Duodenal mucosa (tissue), 2 donors: ENCODE measurements around the gene PHF21B.
"Not testable (repeated sequence)": the region's sequence is repeated elsewhere in the genome, so short reads cannot be mapped to it uniquely, and the experiment has no call there.

ENCODE experiments used
- H3K27ac ChIP-seq: one replicate; pipeline ENCODE4 v1.7.0; 2013; ENCODE audit warnings: low read depth, low read length
- H3K27me3 ChIP-seq, 2 donors: one replicate each; pipeline ENCODE4 v1.7.0; 2013; ENCODE audit warnings: low read length in 2 of 2, control low read depth in 1 of 2; ENCODE audit not compliant: insufficient read depth in 2 of 2, control insufficient read depth in 1 of 2
- H3K36me3 ChIP-seq, 2 donors: one replicate each; pipeline ENCODE4 v1.7.0; 2013; ENCODE audit warnings: low read length in 2 of 2, control low read depth in 1 of 2; ENCODE audit not compliant: insufficient read depth in 2 of 2, control insufficient read depth in 1 of 2
- H3K4me1 ChIP-seq, 2 donors: one replicate each; pipeline ENCODE4 v1.7.0; 2013; ENCODE audit warnings: low read length in 2 of 2, control low read depth in 1 of 2; ENCODE audit not compliant: insufficient read depth in 2 of 2, control insufficient read depth in 1 of 2
- H3K4me3 ChIP-seq, 2 donors: one replicate each; pipeline ENCODE4 v1.7.0; 2013; ENCODE audit warnings: low read length in 2 of 2, low read depth in 1 of 2
- H3K9ac ChIP-seq, 2 donors: one replicate each; pipeline ENCODE4 v1.7.0; 2013; ENCODE audit warnings: low read length in 2 of 2, low read depth in 1 of 2
- H3K9me3 ChIP-seq, 2 donors: one replicate each; pipeline ENCODE4 v1.7.0; 2013; ENCODE audit warnings: low read length in 2 of 2, control low read depth in 1 of 2; ENCODE audit not compliant: control insufficient read depth in 1 of 2

Gene PHF21B

DNA sequence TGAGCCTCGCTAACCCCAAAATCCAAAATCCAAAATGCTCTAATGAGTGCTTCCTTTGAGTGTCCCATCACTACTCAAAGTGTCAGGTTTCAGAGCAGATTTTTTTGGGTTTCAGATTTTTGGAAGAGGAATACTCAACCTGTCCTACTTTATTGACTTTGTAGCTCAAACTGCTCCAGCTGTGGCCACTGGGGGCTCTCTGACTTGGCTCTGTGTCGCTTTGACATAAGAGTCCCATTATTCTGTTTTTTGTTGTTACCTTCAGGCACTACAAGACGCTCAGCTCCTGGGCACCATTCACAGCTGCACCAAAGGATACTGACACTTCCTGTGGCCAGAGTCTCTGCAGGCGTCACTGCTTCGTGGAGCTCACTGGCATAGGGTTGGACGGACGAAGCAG, 41.1 kb downstream of the PHF21B start:
- H3K27me3 ChIP-seq = no peaks in the 10 kb centered on the region
- no peak overlapping the region for H3K9ac ChIP-seq
- no peaks in the 10 kb centered on the region for H3K9me3 ChIP-seq
- H3K36me3 ChIP-seq = no peaks in the 10 kb centered on the region
- no peaks in the 10 kb centered on the region for H3K4me1 ChIP-seq
- no peak overlapping the region for H3K27ac ChIP-seq
- H3K4me3 ChIP-seq = no peak overlapping the region

DNA sequence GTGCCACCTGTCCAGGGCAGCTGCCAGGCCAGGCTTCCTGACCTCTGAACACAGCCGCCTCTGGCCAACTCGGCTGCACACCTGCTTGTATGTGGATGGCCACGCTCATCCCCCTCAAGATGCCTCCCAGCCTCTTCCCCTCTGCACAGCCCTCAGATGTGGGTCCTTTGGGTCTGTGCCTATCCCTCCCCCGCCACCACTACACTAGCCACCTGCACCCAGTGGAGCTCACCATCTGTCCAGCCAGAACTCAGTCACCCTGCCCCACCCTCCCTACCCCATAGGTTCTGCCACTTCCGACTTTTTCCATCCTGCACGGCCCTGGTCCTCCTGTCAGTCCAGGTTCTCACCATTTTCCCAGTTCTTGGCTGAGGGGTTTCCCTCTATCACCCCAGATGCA, 44.6 kb downstream of the PHF21B start:
- Histone ChIP-seq H3K36me3 (no peaks in the 10 kb centered on the region), H3K27ac (no peak overlapping the region), H3K9ac (no peak overlapping the region), H3K27me3 (no peaks in the 10 kb centered on the region), H3K4me3 (no peak overlapping the region), H3K9me3 (no peaks in the 10 kb centered on the region), H3K4me1 (no peaks in the 10 kb centered on the region)

DNA sequence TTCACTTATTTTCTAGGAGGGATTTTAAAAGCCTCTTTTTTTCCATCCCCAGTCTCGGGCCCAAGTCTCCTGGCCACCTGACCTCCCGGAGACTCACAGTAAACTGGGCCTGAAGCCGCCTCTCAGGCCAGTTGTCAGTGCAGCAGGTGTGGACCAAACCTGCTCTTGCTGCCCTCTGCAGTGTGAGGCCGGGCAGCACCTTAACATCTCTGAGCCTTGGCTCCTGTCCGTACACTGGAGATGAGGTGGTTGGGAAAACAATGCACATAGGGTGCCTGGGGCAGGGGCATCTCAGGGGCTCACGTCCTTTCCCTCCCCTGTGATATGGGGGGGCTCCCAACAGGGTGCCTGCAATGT, 45.1 kb downstream of the PHF21B start:
- H3K4me1 ChIP-seq = no peaks in the 10 kb centered on the region
- no peak overlapping the region for H3K9ac ChIP-seq
- H3K27ac ChIP-seq = no peak overlapping the region
- no peaks in the 10 kb centered on the region for H3K27me3 ChIP-seq
- H3K4me3 ChIP-seq = no peak overlapping the region
- no peaks in the 10 kb centered on the region for H3K36me3 ChIP-seq
- H3K9me3 ChIP-seq = no peaks in the 10 kb centered on the region

DNA sequence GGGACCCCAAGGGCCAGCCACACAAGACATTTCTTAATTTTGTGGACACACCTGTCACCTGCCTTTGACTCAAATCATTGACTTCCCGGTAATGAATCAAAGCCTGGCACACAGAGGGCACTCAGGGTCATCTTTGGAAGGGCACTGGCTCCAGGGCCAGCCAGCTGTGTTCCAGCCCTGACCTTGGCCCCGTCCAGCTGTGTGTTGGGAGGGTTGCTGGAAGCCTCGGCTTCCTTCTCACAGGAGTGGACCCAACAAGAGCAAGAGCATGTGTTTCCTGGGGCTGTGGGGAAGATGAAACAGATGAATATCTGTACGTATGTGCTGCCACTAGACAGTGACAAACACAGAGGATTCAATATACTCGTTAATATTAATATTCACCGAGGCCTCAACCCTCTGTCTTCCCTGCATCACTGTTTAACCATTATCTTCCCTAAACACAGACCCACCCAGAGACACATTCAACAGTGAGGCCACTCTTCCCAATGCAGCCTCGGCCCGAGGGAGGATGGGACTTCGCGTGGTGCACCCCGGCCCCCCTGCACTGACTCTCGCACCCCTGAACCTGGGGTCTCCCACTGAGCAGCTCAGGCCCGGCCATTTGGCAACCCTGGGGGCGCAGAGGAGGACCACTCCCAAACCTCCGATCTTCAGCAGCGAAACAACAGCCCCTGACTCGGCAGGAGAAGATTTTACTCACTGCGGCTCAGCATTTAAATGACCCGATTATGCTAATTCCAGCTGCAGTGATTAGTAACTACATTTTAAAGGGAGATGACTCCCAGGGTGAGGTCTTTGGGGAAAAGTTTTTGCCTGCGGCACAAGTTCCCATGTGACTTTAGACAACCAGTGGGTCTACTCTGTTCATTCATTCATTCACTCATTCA, 45.7 kb downstream of the PHF21B start:
- Histone ChIP-seq H3K9me3 (no peaks in the 10 kb centered on the region), H3K4me3 (no peak overlapping the region), H3K27ac (no peak overlapping the region), H3K9ac (no peak overlapping the region), H3K36me3 (no peaks in the 10 kb centered on the region), H3K27me3 (no peaks in the 10 kb centered on the region), H3K4me1 (no peaks in the 10 kb centered on the region)

DNA sequence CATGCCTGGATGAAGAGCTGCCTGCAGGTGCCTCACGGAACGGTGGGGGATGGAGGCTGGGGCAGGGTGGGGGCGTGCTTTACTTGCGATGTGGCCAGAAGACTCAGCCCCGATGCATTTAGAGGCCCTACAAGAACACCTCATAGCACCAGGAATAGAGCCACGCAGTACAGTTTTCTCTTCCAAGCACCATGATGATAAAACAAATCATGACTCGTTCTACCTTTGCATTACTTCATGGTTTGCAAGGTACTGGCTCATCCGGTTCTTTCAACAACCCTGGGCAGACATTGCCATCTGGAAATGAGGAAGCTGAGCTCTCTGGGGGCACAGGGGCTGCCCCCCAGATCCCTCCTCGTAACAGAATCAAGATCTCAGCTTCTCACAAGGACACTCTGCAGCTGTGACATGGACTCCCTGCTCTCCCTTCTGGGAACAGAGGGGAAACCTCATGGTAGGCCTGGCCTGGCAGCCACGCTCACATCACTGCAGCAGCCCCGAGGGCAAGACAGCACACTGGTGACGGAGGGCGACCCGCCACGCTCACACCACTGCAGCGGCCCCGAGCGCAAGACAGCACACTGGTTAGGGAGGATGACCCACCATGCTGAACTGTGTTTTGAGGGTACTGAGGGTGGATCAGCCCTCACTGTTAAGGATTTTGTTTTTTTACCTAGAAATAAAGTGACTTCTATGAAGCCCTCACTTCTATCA, 46.9 kb downstream of the PHF21B start:
- H3K36me3 ChIP-seq = no peaks in the 10 kb centered on the region
- H3K9ac ChIP-seq = no peak overlapping the region
- no peak overlapping the region for H3K27ac ChIP-seq
- no peaks in the 10 kb centered on the region for H3K9me3 ChIP-seq
- no peaks in the 10 kb centered on the region for H3K27me3 ChIP-seq
- H3K4me1 ChIP-seq = no peaks in the 10 kb centered on the region
- H3K4me3 ChIP-seq = no peak overlapping the region

DNA sequence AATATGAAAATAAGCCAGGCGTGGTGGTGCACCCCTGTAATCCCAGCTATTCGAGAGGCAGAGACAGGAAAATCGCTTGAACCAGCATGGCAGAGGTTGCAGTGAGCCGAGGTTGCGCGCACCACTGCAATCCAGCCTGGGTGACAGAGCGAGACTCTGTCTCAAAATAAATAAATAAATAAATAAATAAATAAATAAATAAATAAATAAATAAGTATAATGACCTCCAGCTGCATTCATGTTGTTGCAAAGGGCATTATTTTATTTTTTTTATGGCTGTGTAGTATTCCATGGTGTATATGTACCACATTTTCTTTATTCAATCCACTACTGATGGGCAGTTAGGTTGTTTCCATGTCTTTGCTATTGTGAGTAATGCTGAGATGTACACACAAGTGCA, 48.1 kb downstream of the PHF21B start:
- not testable (repeated sequence) for H3K27me3 ChIP-seq, H3K9me3 ChIP-seq, H3K36me3 ChIP-seq, H3K4me3 ChIP-seq, H3K9ac ChIP-seq, H3K27ac ChIP-seq, H3K4me1 ChIP-seq

DNA sequence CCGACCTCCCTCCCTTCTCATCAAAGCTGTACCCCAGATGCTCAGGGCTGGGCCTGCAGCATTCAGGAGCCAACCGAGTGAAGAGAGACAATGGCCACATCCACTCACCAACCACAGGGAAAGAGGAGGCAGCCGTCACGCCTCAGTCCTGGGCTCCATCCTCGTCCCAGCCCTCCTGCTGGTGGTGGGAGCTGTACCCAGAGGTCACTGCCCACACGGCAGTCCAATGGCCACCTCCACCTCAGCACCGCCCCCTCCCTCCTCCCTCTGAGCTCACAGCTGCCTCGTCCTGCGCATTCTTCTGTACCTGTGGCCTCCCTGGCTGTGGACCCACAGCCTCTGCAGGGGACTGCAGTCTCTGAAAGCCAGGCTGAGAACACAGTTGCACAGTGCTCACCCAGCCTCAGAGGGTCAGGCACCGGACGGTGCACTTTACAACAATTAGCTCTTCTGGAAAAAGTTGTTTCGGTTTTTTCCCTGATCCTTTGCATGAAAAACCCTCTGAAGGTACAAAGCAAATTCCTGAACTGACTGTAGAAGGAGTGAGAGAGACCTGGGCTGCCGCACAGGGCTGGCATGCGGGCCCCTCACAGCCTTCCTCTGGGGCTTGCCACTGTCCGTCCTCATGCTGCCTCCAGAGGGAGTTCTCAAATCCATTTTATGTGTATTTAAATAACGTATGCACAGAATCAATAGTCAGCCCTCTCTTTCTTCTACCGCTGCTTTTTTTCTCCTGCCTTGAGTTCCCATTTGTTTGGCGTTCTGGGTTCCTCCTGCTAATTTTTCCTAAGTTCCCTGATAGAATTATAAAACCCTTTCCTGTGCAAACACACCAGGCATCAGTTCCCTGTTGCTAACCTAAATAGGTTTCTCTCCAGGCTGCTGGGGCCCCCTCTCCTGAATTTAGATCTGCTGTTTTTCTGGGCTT, 52.7 kb downstream of the PHF21B start:
- no peaks in the 10 kb centered on the region for H3K4me1 ChIP-seq
- no peaks in the 10 kb centered on the region for H3K9me3 ChIP-seq
- H3K36me3 ChIP-seq = no peaks in the 10 kb centered on the region
- no peaks in the 10 kb centered on the region for H3K27me3 ChIP-seq
- H3K27ac ChIP-seq = no peak overlapping the region
- no peak overlapping the region for H3K4me3 ChIP-seq
- H3K9ac ChIP-seq = no peak overlapping the region

DNA sequence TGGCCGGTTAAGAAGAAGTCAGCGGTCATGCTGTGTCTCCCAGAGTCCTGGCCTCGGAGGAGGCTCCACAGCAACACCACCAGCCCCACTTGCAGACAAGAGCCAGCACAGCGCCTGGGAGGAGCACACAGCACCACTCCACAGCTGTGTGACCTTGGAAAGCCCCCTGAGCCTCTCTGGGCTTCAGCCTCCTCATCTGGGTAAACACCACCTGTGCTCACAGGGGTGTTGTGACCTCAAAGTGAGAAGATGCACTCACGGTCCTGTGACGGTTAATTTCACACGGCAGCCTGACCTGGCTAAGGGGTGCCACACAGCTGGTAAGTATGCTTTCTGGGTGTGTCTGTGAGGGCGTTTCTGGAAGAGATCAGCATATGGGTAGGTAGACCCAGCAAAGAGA, 54.7 kb downstream of the PHF21B start:
- no peak overlapping the region for H3K4me3 ChIP-seq
- no peaks in the 10 kb centered on the region for H3K4me1 ChIP-seq
- H3K27ac ChIP-seq = no peak overlapping the region
- H3K9ac ChIP-seq = no peak overlapping the region
- no peaks in the 10 kb centered on the region for H3K9me3 ChIP-seq
- no peaks in the 10 kb centered on the region for H3K36me3 ChIP-seq
- H3K27me3 ChIP-seq = no peaks in the 10 kb centered on the region

DNA sequence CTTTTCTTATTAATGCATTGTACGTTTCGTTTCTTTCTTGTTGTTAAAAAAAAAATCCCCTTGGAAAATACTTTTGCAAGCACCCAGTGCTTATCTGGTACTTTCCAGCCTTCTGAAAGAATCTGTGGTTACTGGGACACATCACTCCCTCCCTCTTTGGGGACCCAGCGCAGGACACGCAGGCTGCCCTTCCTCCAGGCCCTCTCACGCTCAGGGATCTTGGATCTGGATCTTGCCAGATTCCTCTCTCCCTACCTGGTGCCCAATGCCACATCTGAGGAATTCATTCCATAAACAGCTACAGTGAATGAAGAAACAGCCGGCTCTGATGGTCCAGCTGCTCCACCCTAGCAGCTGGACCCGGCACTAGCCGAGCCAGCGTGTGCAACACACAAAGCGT, 55.7 kb downstream of the PHF21B start:
- Histone ChIP-seq H3K9ac (no peak overlapping the region), H3K36me3 (no peaks in the 10 kb centered on the region), H3K9me3 (no peaks in the 10 kb centered on the region), H3K27ac (no peak overlapping the region), H3K4me1 (no peaks in the 10 kb centered on the region), H3K27me3 (no peaks in the 10 kb centered on the region), H3K4me3 (no peak overlapping the region)
